NB4 (cell line): ENCODE data around the gene PLAGL1.

Experiments
- POLR2A ChIP-seq: IDR thresholded peaks from 2 replicates; pipeline ENCODE4 v1.6.1; 2011; ENCODE audit warnings: mild to moderate bottlenecking; ENCODE audit not compliant: insufficient read length; ENCODE audit errors: extremely low read depth
- TF ChIP-seq, protein P1 (sequence below): IDR thresholded peaks from one replicate; pipeline ENCODE4 v1.5.1; 2012; ENCODE audit warnings: low read depth, low read length
- TF ChIP-seq, protein P2 (sequence below): IDR thresholded peaks from 2 replicates; pipeline ENCODE4 v1.6.1; 2011; ENCODE audit warnings: low read depth, low read length

DNA sequence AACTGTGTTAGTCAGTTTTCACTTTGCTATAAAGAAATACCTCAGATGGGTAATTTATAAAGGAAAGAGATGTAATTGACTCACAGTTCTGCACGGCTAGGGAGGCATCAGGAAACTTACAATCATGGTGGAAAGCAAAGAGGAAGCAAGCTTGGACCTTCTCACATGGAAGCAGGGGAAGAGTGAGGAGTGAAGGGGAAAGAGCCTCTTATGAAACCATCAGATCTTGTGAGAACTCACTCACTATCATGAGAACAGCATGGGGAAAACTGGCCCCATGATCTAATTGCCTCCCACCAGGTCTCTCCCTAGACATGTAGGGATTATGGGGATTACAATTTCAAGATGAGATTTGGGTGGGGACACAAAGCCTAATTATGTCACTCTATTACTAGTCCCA, 41.3 kb upstream of the PLAGL1 start:
- TF ChIP-seq, protein P1, sequence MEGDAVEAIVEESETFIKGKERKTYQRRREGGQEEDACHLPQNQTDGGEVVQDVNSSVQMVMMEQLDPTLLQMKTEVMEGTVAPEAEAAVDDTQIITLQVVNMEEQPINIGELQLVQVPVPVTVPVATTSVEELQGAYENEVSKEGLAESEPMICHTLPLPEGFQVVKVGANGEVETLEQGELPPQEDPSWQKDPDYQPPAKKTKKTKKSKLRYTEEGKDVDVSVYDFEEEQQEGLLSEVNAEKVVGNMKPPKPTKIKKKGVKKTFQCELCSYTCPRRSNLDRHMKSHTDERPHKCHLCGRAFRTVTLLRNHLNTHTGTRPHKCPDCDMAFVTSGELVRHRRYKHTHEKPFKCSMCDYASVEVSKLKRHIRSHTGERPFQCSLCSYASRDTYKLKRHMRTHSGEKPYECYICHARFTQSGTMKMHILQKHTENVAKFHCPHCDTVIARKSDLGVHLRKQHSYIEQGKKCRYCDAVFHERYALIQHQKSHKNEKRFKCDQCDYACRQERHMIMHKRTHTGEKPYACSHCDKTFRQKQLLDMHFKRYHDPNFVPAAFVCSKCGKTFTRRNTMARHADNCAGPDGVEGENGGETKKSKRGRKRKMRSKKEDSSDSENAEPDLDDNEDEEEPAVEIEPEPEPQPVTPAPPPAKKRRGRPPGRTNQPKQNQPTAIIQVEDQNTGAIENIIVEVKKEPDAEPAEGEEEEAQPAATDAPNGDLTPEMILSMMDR, result no peak
- TF ChIP-seq, protein P2, sequence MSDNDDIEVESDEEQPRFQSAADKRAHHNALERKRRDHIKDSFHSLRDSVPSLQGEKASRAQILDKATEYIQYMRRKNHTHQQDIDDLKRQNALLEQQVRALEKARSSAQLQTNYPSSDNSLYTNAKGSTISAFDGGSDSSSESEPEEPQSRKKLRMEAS, result no peak
- no peak for TF ChIP-seq POLR2A
